ENCODE data around the gene EML5. TPM values are rescaled to one million over a fixed set of nuclear protein-coding genes. Genes with fewer than 3 reads are reported as not detected.

The EML5 gene
- total RNA-seq (1 to 10 TPM; 3.2 to 3.6 TPM), polyA plus RNA-seq (0.86 TPM)

GRCh38 chr14:88792473-88793258, at the start of gene EML5:
EML5 (minus strand) TSS chr14:88792953; CDS start chr14:88792503, 450 bp downstream.
- H3K9me3 ChIP-seq (ENCODE audit: low read length), result no peaks in the 10 kb centered on the region
- H3K27me3 ChIP-seq (ENCODE audit: insufficient read depth, low read length, poor library complexity, severe bottlenecking), result no peaks in the 10 kb centered on the region
- peaks cover 0 to 9% of the 10 kb centered on the region in 2 donors for H3K27me3 Mint-ChIP-seq
- DNase-seq, result peak; percentile 71 to 89 (median 84)
- POLR2A ChIA-PET, result interaction anchor here (1.0 to 1.5 kb wide), 2 partner anchors 32 to 1464 kb away, joined by 3 to 7 read pairs; partner anchors contain the start of genes PSMC1 and TTC8
- peak within 1 kb of the TSS; percentile 71 for H3K4me3 ChIP-seq (ENCODE audit: low read length)
- no peaks in the 10 kb centered on the region for H3K36me3 ChIP-seq (ENCODE audit: insufficient read depth, low read length)
- H3K27ac ChIP-seq (ENCODE audit: low read depth, low read length), result no peak within 1 kb of the TSS
- peaks cover 16% of the 10 kb centered on the region for H3K4me1 ChIP-seq (ENCODE audit: insufficient read depth, low read length)
- CTCF ChIA-PET, result interaction anchor here (1.0 to 2.5 kb wide), 3 partner anchors 9 to 51 kb away, joined by 3 to 8 read pairs (median 3); partner anchors contain the start of gene TTC8
- H3K27ac Mint-ChIP-seq, result peak within 1 kb of the TSS; percentile 66 to 96 (median 81)
- peak within 1 kb of the TSS; percentile 87 to 92 (median 90) for H3K4me3 Mint-ChIP-seq
- H3K4me1 Mint-ChIP-seq, result peaks cover 19 to 31% (median 19%) of the 10 kb centered on the region in 3 donors
- peaks cover 0 to 5% (median 0%) of the 10 kb centered on the region in 3 donors for H3K36me3 Mint-ChIP-seq
- no peaks in the 10 kb centered on the region for H3K9me3 Mint-ChIP-seq

- no peaks in the 10 kb centered on the region for H3K4me1 ChIP-seq (ENCODE audit: insufficient read depth, low read length)
- peaks cover under 1 to 2% (median 2%) of the 10 kb centered on the region in 3 donors for H3K36me3 Mint-ChIP-seq
- ChIA-PET CTCF (no interaction called here), POLR2A (no interaction called here)
- DNase-seq, result no peak
- H3K36me3 ChIP-seq (ENCODE audit: insufficient read depth, low read length), result no peaks in the 10 kb centered on the region
- H3K27me3 Mint-ChIP-seq, result peaks cover 1 to 5% of the 10 kb centered on the region in 2 donors
- peaks cover 0 to 2% (median 0%) of the 10 kb centered on the region in 5 donors for H3K9me3 Mint-ChIP-seq
- H3K27me3 ChIP-seq (ENCODE audit: insufficient read depth, low read length, poor library complexity, severe bottlenecking), result no peaks in the 10 kb centered on the region
- no peak overlapping the region for H3K27ac ChIP-seq (ENCODE audit: low read depth, low read length)
- H3K27ac Mint-ChIP-seq, result no peak overlapping the region
- H3K4me1 Mint-ChIP-seq, result no peaks in the 10 kb centered on the region
- H3K4me3 Mint-ChIP-seq, result no peak overlapping the region
- no peaks in the 10 kb centered on the region for H3K9me3 ChIP-seq (ENCODE audit: low read length)
- H3K4me3 ChIP-seq (ENCODE audit: low read length), result no peak overlapping the region
Observed at GRCh38 chr14:88842414-88842813, 49.7 kb upstream of the EML5 start.

GRCh38 chr14:88841741-88842140, 49.0 kb upstream of the EML5 start:
- Histone ChIP-seq H3K4me3 (ENCODE audit: low read length) (no peak overlapping the region), H3K27me3 (ENCODE audit: insufficient read depth, low read length, poor library complexity, severe bottlenecking) (no peaks in the 10 kb centered on the region), H3K9me3 (ENCODE audit: low read length) (no peaks in the 10 kb centered on the region), H3K27ac (ENCODE audit: low read depth, low read length) (no peak overlapping the region), H3K36me3 (ENCODE audit: insufficient read depth, low read length) (no peaks in the 10 kb centered on the region), H3K4me1 (ENCODE audit: insufficient read depth, low read length) (no peaks in the 10 kb centered on the region)
- ChIA-PET POLR2A (no interaction called here), CTCF (no interaction called here)
- H3K4me3 Mint-ChIP-seq, result no peak overlapping the region
- no peak for DNase-seq
- peaks cover 2 to 4% (median 4%) of the 10 kb centered on the region in 3 donors for H3K36me3 Mint-ChIP-seq
- peaks cover 0 to 2% (median 0%) of the 10 kb centered on the region in 5 donors for H3K9me3 Mint-ChIP-seq
- H3K27ac Mint-ChIP-seq, result no peak overlapping the region
- H3K4me1 Mint-ChIP-seq, result no peaks in the 10 kb centered on the region
- H3K27me3 Mint-ChIP-seq, result peaks cover 3 to 9% of the 10 kb centered on the region in 2 donors

- Histone ChIP-seq H3K36me3 (ENCODE audit: insufficient read depth, low read length) (no peaks in the 10 kb centered on the region), H3K9me3 (ENCODE audit: low read length) (no peaks in the 10 kb centered on the region), H3K27me3 (ENCODE audit: insufficient read depth, low read length, poor library complexity, severe bottlenecking) (no peaks in the 10 kb centered on the region), H3K4me1 (ENCODE audit: insufficient read depth, low read length) (no peaks in the 10 kb centered on the region), H3K4me3 (ENCODE audit: low read length) (no peak overlapping the region), H3K27ac (ENCODE audit: low read depth, low read length) (no peak overlapping the region)
- H3K4me3 Mint-ChIP-seq, result no peak overlapping the region
- no peaks in the 10 kb centered on the region for H3K4me1 Mint-ChIP-seq
- ChIA-PET CTCF (no interaction called here), POLR2A (no interaction called here)
- no peak overlapping the region for H3K27ac Mint-ChIP-seq
- peaks cover 3 to 9% of the 10 kb centered on the region in 2 donors for H3K27me3 Mint-ChIP-seq
- no peaks in the 10 kb centered on the region for H3K9me3 Mint-ChIP-seq
- DNase-seq, result no peak
- peaks cover 2 to 4% (median 4%) of the 10 kb centered on the region in 3 donors for H3K36me3 Mint-ChIP-seq
Observed at GRCh38 chr14:88840926-88841325, 48.2 kb upstream of the EML5 start.

GRCh38 chr14:88838015-88838414, 45.3 kb upstream of the EML5 start:
- H3K9me3 Mint-ChIP-seq, result no peaks in the 10 kb centered on the region
- Histone ChIP-seq H3K36me3 (ENCODE audit: insufficient read depth, low read length) (no peaks in the 10 kb centered on the region), H3K27me3 (ENCODE audit: insufficient read depth, low read length, poor library complexity, severe bottlenecking) (no peaks in the 10 kb centered on the region), H3K4me1 (ENCODE audit: insufficient read depth, low read length) (no peaks in the 10 kb centered on the region), H3K9me3 (ENCODE audit: low read length) (no peaks in the 10 kb centered on the region), H3K4me3 (ENCODE audit: low read length) (no peak overlapping the region), H3K27ac (ENCODE audit: low read depth, low read length) (no peak overlapping the region)
- no peaks in the 10 kb centered on the region for H3K4me1 Mint-ChIP-seq
- no peak overlapping the region for H3K27ac Mint-ChIP-seq
- no peak for DNase-seq
- ChIA-PET CTCF (no interaction called here), POLR2A (no interaction called here)
- peaks cover 2 to 4% (median 4%) of the 10 kb centered on the region in 3 donors for H3K36me3 Mint-ChIP-seq
- H3K27me3 Mint-ChIP-seq, result peaks cover 5 to 17% of the 10 kb centered on the region in 2 donors
- no peak overlapping the region for H3K4me3 Mint-ChIP-seq

- ChIA-PET POLR2A (no interaction called here), CTCF (no interaction called here)
- Histone ChIP-seq H3K4me1 (ENCODE audit: insufficient read depth, low read length) (no peaks in the 10 kb centered on the region), H3K4me3 (ENCODE audit: low read length) (no peak overlapping the region), H3K27me3 (ENCODE audit: insufficient read depth, low read length, poor library complexity, severe bottlenecking) (no peaks in the 10 kb centered on the region), H3K36me3 (ENCODE audit: insufficient read depth, low read length) (no peaks in the 10 kb centered on the region), H3K27ac (ENCODE audit: low read depth, low read length) (no peak overlapping the region), H3K9me3 (ENCODE audit: low read length) (no peaks in the 10 kb centered on the region)
- no peak for DNase-seq
- H3K27me3 Mint-ChIP-seq, result peaks cover 4 to 17% of the 10 kb centered on the region in 2 donors
- H3K9me3 Mint-ChIP-seq, result no peaks in the 10 kb centered on the region
- H3K36me3 Mint-ChIP-seq, result peaks cover 2 to 4% (median 4%) of the 10 kb centered on the region in 3 donors
- H3K4me3 Mint-ChIP-seq, result no peak overlapping the region
- no peaks in the 10 kb centered on the region for H3K4me1 Mint-ChIP-seq
- H3K27ac Mint-ChIP-seq, result no peak overlapping the region
Observed at GRCh38 chr14:88837495-88837894, 44.7 kb upstream of the EML5 start.

- no peak overlapping the region for H3K27ac Mint-ChIP-seq
- ChIA-PET POLR2A (no interaction called here), CTCF (no interaction called here)
- no peaks in the 10 kb centered on the region for H3K9me3 ChIP-seq (ENCODE audit: low read length)
- H3K36me3 ChIP-seq (ENCODE audit: insufficient read depth, low read length), result no peaks in the 10 kb centered on the region
- H3K27ac ChIP-seq (ENCODE audit: low read depth, low read length), result no peak overlapping the region
- no peaks in the 10 kb centered on the region for H3K9me3 Mint-ChIP-seq
- H3K4me1 ChIP-seq (ENCODE audit: insufficient read depth, low read length), result no peaks in the 10 kb centered on the region
- no peak overlapping the region for H3K4me3 Mint-ChIP-seq
- no peaks in the 10 kb centered on the region for H3K27me3 ChIP-seq (ENCODE audit: insufficient read depth, low read length, poor library complexity, severe bottlenecking)
- DNase-seq, result no peak
- peaks cover 0 to 4% (median 3%) of the 10 kb centered on the region in 3 donors for H3K36me3 Mint-ChIP-seq
- no peaks in the 10 kb centered on the region for H3K4me1 Mint-ChIP-seq
- no peak overlapping the region for H3K4me3 ChIP-seq (ENCODE audit: low read length)
- peaks cover 6 to 17% of the 10 kb centered on the region in 2 donors for H3K27me3 Mint-ChIP-seq
Observed at GRCh38 chr14:88835661-88836060, 42.9 kb upstream of the EML5 start.

- no peaks in the 10 kb centered on the region for H3K27me3 ChIP-seq (ENCODE audit: insufficient read depth, low read length, poor library complexity, severe bottlenecking)
- H3K9me3 Mint-ChIP-seq, result no peaks in the 10 kb centered on the region
- peaks cover 6 to 17% of the 10 kb centered on the region in 2 donors for H3K27me3 Mint-ChIP-seq
- H3K4me3 Mint-ChIP-seq, result no peak overlapping the region
- ChIA-PET POLR2A (no interaction called here), CTCF (interaction anchor here (1.4 kb wide), 1 partner anchor 10 kb away, joined by 3 read pairs; the partner anchor contains the start of gene TTC8)
- H3K4me1 ChIP-seq (ENCODE audit: insufficient read depth, low read length), result no peaks in the 10 kb centered on the region
- H3K9me3 ChIP-seq (ENCODE audit: low read length), result no peaks in the 10 kb centered on the region
- no peak overlapping the region for H3K27ac Mint-ChIP-seq
- H3K36me3 ChIP-seq (ENCODE audit: insufficient read depth, low read length), result no peaks in the 10 kb centered on the region
- no peaks in the 10 kb centered on the region for H3K4me1 Mint-ChIP-seq
- no peak overlapping the region for H3K27ac ChIP-seq (ENCODE audit: low read depth, low read length)
- H3K4me3 ChIP-seq (ENCODE audit: low read length), result no peak overlapping the region
- no peak for DNase-seq
- H3K36me3 Mint-ChIP-seq, result peaks cover 0 to 4% (median 3%) of the 10 kb centered on the region in 3 donors
Observed at GRCh38 chr14:88834883-88835431, 42.2 kb upstream of the EML5 start.
